K562 (cell line): Measurements from ENCODE around the gene ATP23. TPM values are rescaled to one million over a fixed set of nuclear protein-coding genes. Genes with fewer than 3 reads are reported as not detected.

Source experiments
- ADNP ChIP-seq: fragments of 200-800 bp; sonication (Bioruptor generic); IDR thresholded peaks from 2 replicates; pipeline ENCODE4 v1.6.1; 2016; ENCODE audit warnings: missing genetic modification characterization, missing compliant biosample characterization
- BCOR ChIP-seq: fragments of 450-650 bp; IDR thresholded peaks from 2 replicates; pipeline ENCODE4 v1.6.1; 2016
- C11orf30 ChIP-seq: fragments of 450-650 bp; IDR thresholded peaks from 2 replicates; pipeline ENCODE4 v1.6.1; 2016; ENCODE audit warnings: low read depth, mild to moderate bottlenecking
- E2F3 ChIP-seq: fragments of 250-450 bp; sonication (Bioruptor Pico); IDR thresholded peaks from 2 replicates; pipeline ENCODE4 v1.4.0; 2020; ENCODE audit warnings: mild to moderate bottlenecking
- EHMT2 ChIP-seq: fragments of 450-650 bp; IDR thresholded peaks from 2 replicates; pipeline ENCODE4 v1.6.1; 2018; ENCODE audit warnings: antibody characterized with exemption
- ETV6 ChIP-seq, 3 experiments: fragments of 150-350 bp in 1 of 3; sonication (generic) in 1 of 3; formaldehyde crosslinking in 1 of 3; IDR thresholded peaks; 2 replicates each; pipeline versions ENCODE4 v1.6.1 to v1.8.0; 2014 to 2022; ENCODE audit warnings: borderline replicate concordance in 2 of 3, low read depth in 2 of 3, antibody characterized with exemption in 1 of 3, low read length in 1 of 3, mild to moderate bottlenecking in 1 of 3, missing genetic modification reagents in 1 of 3
- FIP1L1 ChIP-seq: fragments of 200-400 bp; formaldehyde crosslinking; IDR thresholded peaks from 2 replicates; pipeline ENCODE4 v1.6.1; 2018; ENCODE audit warnings: mild to moderate bottlenecking, low read depth, low read length; ENCODE audit not compliant: poor library complexity, severe bottlenecking
- HNRNPL ChIP-seq: fragments of 200-400 bp; formaldehyde crosslinking; IDR thresholded peaks from 2 replicates; pipeline ENCODE4 v1.6.1; 2017; ENCODE audit warnings: low read depth, mild to moderate bottlenecking, low read length
- KDM4B ChIP-seq, 2 experiments: fragments of 450-650 bp in 1 of 2; sonication (generic) in 1 of 2; IDR thresholded peaks; 2 replicates each; pipeline ENCODE4 v1.6.1; 2016 to 2017; ENCODE audit warnings: borderline replicate concordance in 2 of 2, antibody characterized with exemption in 1 of 2, low read depth in 1 of 2, mild to moderate bottlenecking in 1 of 2
- MBD2 ChIP-seq: sonication (generic); IDR thresholded peaks from 2 replicates; pipeline ENCODE4 v1.6.1; 2016; ENCODE audit warnings: low read depth, borderline replicate concordance
- MEF2A ChIP-seq: IDR thresholded peaks from 2 replicates; pipeline ENCODE4 v1.6.1; 2011; ENCODE audit warnings: low read depth, mild to moderate bottlenecking, low read length, moderate library complexity; ENCODE audit not compliant: control insufficient read depth
- NCOA1 ChIP-seq: fragments of 450-650 bp; IDR thresholded peaks from 2 replicates; pipeline ENCODE4 v1.6.1; 2016; ENCODE audit warnings: low read depth
- POLR2H ChIP-seq: IDR thresholded peaks from 2 replicates; pipeline ENCODE4 v1.6.1; 2016; ENCODE audit warnings: missing genetic modification characterization, low read depth, mild to moderate bottlenecking, control low read depth, missing compliant biosample characterization, moderate library complexity
- ZBTB7A ChIP-seq: IDR thresholded peaks from 2 replicates; pipeline ENCODE4 v1.6.1; 2011; ENCODE audit warnings: low read depth, mild to moderate bottlenecking, low read length, moderate library complexity, borderline replicate concordance; ENCODE audit not compliant: control insufficient read depth
- ZFX ChIP-seq: sonication (generic); formaldehyde crosslinking; IDR thresholded peaks from 2 replicates; pipeline ENCODE4 v1.8.0; 2022; ENCODE audit warnings: mild to moderate bottlenecking, missing genetic modification reagents, moderate library complexity
- ZNF184 ChIP-seq: sonication (generic); formaldehyde crosslinking; IDR thresholded peaks from 2 replicates; pipeline ENCODE4 v1.5.0; 2020; ENCODE audit warnings: missing genetic modification reagents
- ZNF239 ChIP-seq: fragments of 250-450 bp; sonication (Bioruptor Pico); IDR thresholded peaks from 2 replicates; pipeline ENCODE4 v1.4.0; 2020; ENCODE audit warnings: mild to moderate bottlenecking
- ZNF274 ChIP-seq: IDR thresholded peaks from 2 replicates; pipeline ENCODE4 v1.6.1; 2011; ENCODE audit warnings: low read depth, mild to moderate bottlenecking, low read length, moderate library complexity, borderline replicate concordance
- ZNF354B ChIP-seq: fragments of 250-450 bp; sonication (Bioruptor Pico); IDR thresholded peaks from 2 replicates; pipeline ENCODE4 v1.4.0; 2020
- ZNF408 ChIP-seq: fragments of 250-450 bp; sonication (Bioruptor Pico); IDR thresholded peaks from 2 replicates; pipeline ENCODE4 v1.4.0; 2020; ENCODE audit warnings: low read depth, mild to moderate bottlenecking, moderate library complexity
- polyA plus RNA-seq, 8 experiments: library from polyadenylated mRNA; depleted of rRNA in 4 of 8; stranded (reverse) in 5 of 8; unstranded in 3 of 8; fragments of >200 nt; fragmentation: Nextera tagmentation in 2 of 8; fragmentation: Illumina TruSeq in 1 of 8; extraction: Ambion mirVana in 2 of 8; extraction: Trizol in 1 of 8; gene quantifications; 2 replicates each; pipeline versions ENCODE4 v1.2.1 to v1.2.3, GENCODE V29; 2011 to 2014; ENCODE audit warnings: inconsistent platforms in 1 of 8, missing spikeins in 1 of 8
- total RNA-seq, 7 experiments: library from RNA; depleted of rRNA in 6 of 7; stranded (reverse); fragments of >200 nt in 6 of 7; fragmentation: Illumina TruSeq in 2 of 7; extraction: Trizol in 2 of 7; gene quantifications; 2 replicates each; pipeline versions ENCODE4 v1.2.1 to v1.2.3, GENCODE V29; 2011 to 2021; ENCODE audit warnings: low replicate concordance in 1 of 7
- TF ChIP-seq, protein P1 (sequence below): IDR thresholded peaks from 3 replicates; pipeline ENCODE4 v1.6.1; 2011; ENCODE audit warnings: borderline replicate concordance, mild to moderate bottlenecking; ENCODE audit not compliant: insufficient read length, insufficient read depth
- TF ChIP-seq, protein P2 (sequence below): IDR thresholded peaks from 2 replicates; pipeline ENCODE4 v1.6.1; 2011; ENCODE audit not compliant: insufficient read length; ENCODE audit errors: extremely low read depth
- TF ChIP-seq, protein P3 (sequence below): IDR thresholded peaks from 2 replicates; pipeline ENCODE4 v1.6.1; 2011; ENCODE audit warnings: borderline replicate concordance, low read depth, mild to moderate bottlenecking, moderate library complexity, low read length; ENCODE audit not compliant: insufficient read depth, poor library complexity, severe bottlenecking

Gene ATP23
- total and polyA plus RNA-seq, 9 of the 15 experiments (the other 6 are each of a cell fraction or from before 2014, with no cell fraction given) = 8.3 to 53.7 (median 28.5) TPM

DNA sequence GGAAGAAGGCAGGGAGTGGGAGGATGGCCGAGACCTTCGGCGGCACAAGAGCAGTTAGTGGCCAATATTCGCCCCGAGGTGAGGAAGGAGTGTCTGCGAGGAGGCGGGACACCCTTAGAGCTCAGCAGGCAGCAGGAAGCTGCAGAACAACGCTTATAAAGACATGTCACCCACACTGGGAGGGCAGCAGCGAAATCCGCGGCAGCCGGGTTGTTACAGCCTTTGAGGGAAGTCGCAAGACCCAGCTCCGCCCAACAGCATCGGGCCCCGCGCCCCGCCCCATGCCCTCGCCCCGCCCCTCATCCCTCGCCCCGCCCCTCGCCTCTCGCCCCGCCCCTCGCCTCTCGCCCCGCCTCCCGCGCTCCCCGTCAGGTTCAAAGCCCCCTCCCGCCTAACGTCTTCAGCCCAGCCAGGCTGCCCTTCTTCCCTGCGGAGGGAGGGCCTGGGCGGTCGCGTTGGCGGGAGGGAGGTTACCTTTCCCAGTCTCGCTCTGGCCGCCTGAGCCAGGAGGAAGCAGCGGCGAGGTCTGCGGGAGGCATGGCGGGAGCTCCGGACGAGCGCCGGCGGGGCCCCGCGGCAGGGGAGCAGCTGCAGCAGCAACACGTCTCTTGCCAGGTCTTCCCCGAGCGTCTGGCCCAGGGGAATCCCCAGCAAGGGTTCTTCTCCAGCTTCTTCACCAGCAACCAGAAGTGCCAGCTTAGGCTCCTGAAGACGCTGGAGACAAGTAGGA lies at the start of gene ATP23 (continued):
- no peak for TF ChIP-seq ZNF354B (CRISPR knock-in tag)
- TF ChIP-seq BCOR = peak; percentile 24; the same call in 1 of the 2 replicates
- no peak for TF ChIP-seq C11orf30
- TF ChIP-seq HNRNPL = no peak
- TF ChIP-seq, protein P1, sequence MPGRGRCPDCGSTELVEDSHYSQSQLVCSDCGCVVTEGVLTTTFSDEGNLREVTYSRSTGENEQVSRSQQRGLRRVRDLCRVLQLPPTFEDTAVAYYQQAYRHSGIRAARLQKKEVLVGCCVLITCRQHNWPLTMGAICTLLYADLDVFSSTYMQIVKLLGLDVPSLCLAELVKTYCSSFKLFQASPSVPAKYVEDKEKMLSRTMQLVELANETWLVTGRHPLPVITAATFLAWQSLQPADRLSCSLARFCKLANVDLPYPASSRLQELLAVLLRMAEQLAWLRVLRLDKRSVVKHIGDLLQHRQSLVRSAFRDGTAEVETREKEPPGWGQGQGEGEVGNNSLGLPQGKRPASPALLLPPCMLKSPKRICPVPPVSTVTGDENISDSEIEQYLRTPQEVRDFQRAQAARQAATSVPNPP = no peak
- TF ChIP-seq POLR2H (tag) = peak; percentile 95
- peak; percentile 85 for TF ChIP-seq E2F3 (CRISPR knock-in tag)
- TF ChIP-seq, protein P2, sequence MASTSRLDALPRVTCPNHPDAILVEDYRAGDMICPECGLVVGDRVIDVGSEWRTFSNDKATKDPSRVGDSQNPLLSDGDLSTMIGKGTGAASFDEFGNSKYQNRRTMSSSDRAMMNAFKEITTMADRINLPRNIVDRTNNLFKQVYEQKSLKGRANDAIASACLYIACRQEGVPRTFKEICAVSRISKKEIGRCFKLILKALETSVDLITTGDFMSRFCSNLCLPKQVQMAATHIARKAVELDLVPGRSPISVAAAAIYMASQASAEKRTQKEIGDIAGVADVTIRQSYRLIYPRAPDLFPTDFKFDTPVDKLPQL = peak; percentile 21
- no peak for TF ChIP-seq ZNF408 (CRISPR knock-in tag)
- TF ChIP-seq MEF2A = 0 out of 2 replicates have a peak, but pooled peaks have one; percentile 48
- TF ChIP-seq ETV6 (IDR thresholded peaks at IDR 0.05; ENCODE audit: borderline replicate concordance in 1 of 2, low read depth in 2 of 2, low read length in 1 of 2) = peak in 1 of 2 experiments; percentile 29; a peak in 1 of 4 replicates
- TF ChIP-seq ETV6 (CRISPR knock-in tag; IDR thresholded peaks at IDR 0.05; ENCODE audit: borderline replicate concordance) = no peak
- no peak for TF ChIP-seq ZNF239 (CRISPR knock-in tag)
- TF ChIP-seq NCOA1 = 0 out of 2 replicates have a peak, but pooled peaks have one; percentile 1
- TF ChIP-seq ZNF274 = no peak
- TF ChIP-seq ZBTB7A = peak; percentile 74; the same call in 1 of the 2 replicates
- peak; percentile 28 for TF ChIP-seq FIP1L1
- TF ChIP-seq ZNF184 (CRISPR knock-in tag) = no peak
- TF ChIP-seq EHMT2 = no peak
- peak; percentile 80; the same call in 1 of the 2 replicates for TF ChIP-seq MBD2
- TF ChIP-seq KDM4B (IDR thresholded peaks at IDR 0.05; ENCODE audit: borderline replicate concordance in 2 of 2, low read depth in 1 of 2) = peak in 1 of 2 experiments; percentile 31; a peak in 1 of 4 replicates
- TF ChIP-seq, protein P3, sequence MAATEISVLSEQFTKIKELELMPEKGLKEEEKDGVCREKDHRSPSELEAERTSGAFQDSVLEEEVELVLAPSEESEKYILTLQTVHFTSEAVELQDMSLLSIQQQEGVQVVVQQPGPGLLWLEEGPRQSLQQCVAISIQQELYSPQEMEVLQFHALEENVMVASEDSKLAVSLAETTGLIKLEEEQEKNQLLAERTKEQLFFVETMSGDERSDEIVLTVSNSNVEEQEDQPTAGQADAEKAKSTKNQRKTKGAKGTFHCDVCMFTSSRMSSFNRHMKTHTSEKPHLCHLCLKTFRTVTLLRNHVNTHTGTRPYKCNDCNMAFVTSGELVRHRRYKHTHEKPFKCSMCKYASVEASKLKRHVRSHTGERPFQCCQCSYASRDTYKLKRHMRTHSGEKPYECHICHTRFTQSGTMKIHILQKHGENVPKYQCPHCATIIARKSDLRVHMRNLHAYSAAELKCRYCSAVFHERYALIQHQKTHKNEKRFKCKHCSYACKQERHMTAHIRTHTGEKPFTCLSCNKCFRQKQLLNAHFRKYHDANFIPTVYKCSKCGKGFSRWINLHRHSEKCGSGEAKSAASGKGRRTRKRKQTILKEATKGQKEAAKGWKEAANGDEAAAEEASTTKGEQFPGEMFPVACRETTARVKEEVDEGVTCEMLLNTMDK = no peak
- peak; percentile 72 for TF ChIP-seq ZFX (CRISPR knock-in tag)
- no peak for TF ChIP-seq ADNP (tag)
